Neural crest cell (in vitro differentiated cells): ENCODE results near the gene LENG9. TPM values are rescaled to one million over a fixed set of nuclear protein-coding genes. Genes with fewer than 3 reads are reported as not detected.
A peak's percentile ranks its signal among the peaks of the same experiment; 100 is the strongest.

Experiments used
- DNase-seq: peaks from one replicate; pipeline ENCODE4 v3.0.0; 2021; ENCODE audit warnings: low read depth, mixed read lengths, low spot score
- H3K27ac Mint-ChIP-seq: one replicate; pipeline ENCODE4 v1.8.0; 2021; ENCODE audit warnings: mild to moderate bottlenecking, mixed read lengths; ENCODE audit not compliant: unreplicated experiment
- H3K27me3 Mint-ChIP-seq: 2 replicates; pipeline ENCODE4 v1.8.0; 2021; ENCODE audit warnings: low read depth, mild to moderate bottlenecking, mixed read lengths
- H3K36me3 Mint-ChIP-seq: 2 replicates; pipeline ENCODE4 v1.8.0; 2021; ENCODE audit warnings: low read depth, mild to moderate bottlenecking, mixed read lengths
- H3K4me1 Mint-ChIP-seq: 2 replicates; pipeline ENCODE4 v1.8.0; 2021; ENCODE audit warnings: mixed read lengths
- H3K4me3 Mint-ChIP-seq: one replicate; pipeline ENCODE4 v1.8.0; 2021; ENCODE audit warnings: mild to moderate bottlenecking, mixed read lengths
- H3K9me3 Mint-ChIP-seq: 2 replicates; pipeline ENCODE4 v1.8.0; 2021; ENCODE audit warnings: mixed read lengths
- CTCF ChIP-seq: fragments of 200-600 bp; sonication (generic); conservative IDR thresholded peaks from 2 replicates; pipeline ENCODE4 v1.5.0; 2021; ENCODE audit warnings: antibody characterized with exemption, mild to moderate bottlenecking
- total RNA-seq: library from RNA; stranded (reverse); gene quantifications from 2 replicates; pipeline ENCODE4 v1.2.1, GENCODE V29; 2021

LENG9 gene
- total RNA-seq, 1 donor from 2014 or later = 2.5 TPM

- Mint-ChIP-seq H3K4me1 (peaks cover 32% of the 10 kb centered on the region), H3K9me3 (peaks cover 15% of the 10 kb centered on the region), H3K27ac (no peak overlapping the region), H3K36me3 (peaks cover 8% of the 10 kb centered on the region), H3K27me3 (no peaks in the 10 kb centered on the region), H3K4me3 (peak overlapping the region; percentile 56)
- DNase-seq = no peak
- TF ChIP-seq CTCF = no peak
These were observed 50.7 kb downstream of the LENG9 start for GRCh38 chr19:54412877-54413276.

Other genes with a start within 250 kb of the LENG9 start
- gene LILRB3, start 240.8 kb downstream of the LENG9 start, total RNA-seq = not detected in 2 replicates
- gene LILRA6, start 221.0 kb downstream of the LENG9 start, total RNA-seq = not detected in 2 replicates
- gene LILRB5, start 206.5 kb downstream of the LENG9 start, total RNA-seq = not detected in 2 replicates
- not detected in 2 replicates for gene LILRB2, start 182.7 kb downstream of the LENG9 start, total RNA-seq
- gene LILRA5, start 150.6 kb downstream of the LENG9 start, total RNA-seq = not detected in 2 replicates
- not detected in 2 replicates for gene LILRA4, start 124.6 kb downstream of the LENG9 start, total RNA-seq
- gene LAIR1, start 98.8 kb downstream of the LENG9 start, total RNA-seq = not detected in 2 replicates
- 180 and 207 TPM in 2 replicates for gene TTYH1, start 48.3 kb downstream of the LENG9 start, total RNA-seq
- 157 and 161 TPM in 2 replicates for gene LENG8, start 14.6 kb downstream of the LENG9 start, total RNA-seq
- gene CDC42EP5, start 9.5 kb upstream of the LENG9 start, total RNA-seq = 6.7 and 7.7 TPM in 2 replicates
- not detected in 2 replicates for gene LAIR2, start 39.1 kb upstream of the LENG9 start, total RNA-seq
- gene LILRA2, start 110.0 kb upstream of the LENG9 start, total RNA-seq = not detected in 2 replicates
- gene LILRA1, start 129.9 kb upstream of the LENG9 start, total RNA-seq = not detected in 2 replicates
- gene LILRB1, start 166.7 kb upstream of the LENG9 start, total RNA-seq = not detected in 2 replicates
- gene LILRB4, start 199.2 kb upstream of the LENG9 start, total RNA-seq = not detected in 2 replicates